ENCODE data around the gene LYPD6B.
"Not testable (repeated sequence)": the region's sequence is repeated elsewhere in the genome, so short reads cannot be mapped to it uniquely, and the experiment has no call there.

Gene LYPD6B

GRCh38 chr2:149189769-149190168 is 151.3 kb downstream of the LYPD6B start:
- no peak for DNase-seq (ENCODE audit: low read depth in 4 of 4, low spot score in 1 of 4)

GRCh38 chr2:149191915-149192314 is 153.4 kb downstream of the LYPD6B start:
- DNase-seq (ENCODE audit: low read depth in 4 of 4, low spot score in 1 of 4), result no peak

GRCh38 chr2:149192427-149192826 is 153.9 kb downstream of the LYPD6B start:
- no peak for DNase-seq (ENCODE audit: low read depth in 4 of 4, low spot score in 1 of 4)

GRCh38 chr2:149200109-149200520 is 161.6 kb downstream of the LYPD6B start:
- DNase-seq (ENCODE audit: low read depth in 4 of 4, low spot score in 1 of 4), result no peak

DNA sequence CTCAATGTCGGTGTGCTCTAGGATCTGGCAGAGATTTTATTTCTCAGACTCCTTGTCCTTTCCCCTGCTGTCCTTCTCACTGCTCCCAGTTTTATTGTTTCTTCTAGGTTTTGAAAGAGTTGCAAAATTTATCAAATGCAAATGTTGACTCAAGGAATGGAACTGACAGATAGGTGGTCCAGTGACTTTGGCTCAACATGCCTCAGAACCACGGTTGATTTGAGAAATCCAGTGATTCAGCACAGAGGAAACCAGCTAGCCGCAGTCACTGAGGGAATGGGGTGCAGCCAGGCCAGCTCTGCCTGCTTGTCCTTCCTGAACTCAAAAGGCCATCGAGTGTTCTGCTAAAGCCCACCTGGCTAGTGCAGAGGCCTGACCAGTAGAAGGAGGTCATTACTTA is 166.2 kb downstream of the LYPD6B start:
- DNase-seq (ENCODE audit: low read depth in 4 of 4, low spot score in 1 of 4), result no peak

DNA sequence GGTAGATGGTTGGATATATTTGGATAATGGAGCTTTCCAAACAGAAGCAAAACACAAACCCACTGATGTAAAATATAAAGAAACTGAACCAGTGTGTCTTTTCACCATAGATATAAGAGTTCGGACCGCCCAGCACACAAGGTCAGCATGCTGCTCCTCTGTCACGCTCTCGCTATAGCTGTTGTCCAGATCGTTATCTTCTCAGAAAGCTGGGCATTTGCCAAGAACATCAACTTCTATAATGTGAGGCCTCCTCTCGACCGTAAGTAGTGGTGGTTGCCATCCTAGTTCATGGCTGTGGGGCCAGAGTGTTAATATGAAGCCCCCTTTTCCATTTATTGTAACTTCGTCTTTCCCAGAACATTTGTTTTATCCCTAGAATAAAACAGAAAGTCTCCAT is 166.6 kb downstream of the LYPD6B start:
- no peak for DNase-seq (ENCODE audit: low read depth in 4 of 4, low spot score in 1 of 4)

GRCh38 chr2:149213764-149214493 is 175.4 kb downstream of the LYPD6B start:
- DNase-seq (ENCODE audit: low read depth in 4 of 4, low spot score in 1 of 4), result no peak

- no peak for DNase-seq (ENCODE audit: low read depth in 4 of 4, low spot score in 1 of 4)
Observed at GRCh38 chr2:149218497-149218896, 180.0 kb downstream of the LYPD6B start.

- no peak for DNase-seq (ENCODE audit: low read depth in 4 of 4, low spot score in 1 of 4)
Observed at GRCh38 chr2:149219856-149220255, 181.4 kb downstream of the LYPD6B start.

DNA sequence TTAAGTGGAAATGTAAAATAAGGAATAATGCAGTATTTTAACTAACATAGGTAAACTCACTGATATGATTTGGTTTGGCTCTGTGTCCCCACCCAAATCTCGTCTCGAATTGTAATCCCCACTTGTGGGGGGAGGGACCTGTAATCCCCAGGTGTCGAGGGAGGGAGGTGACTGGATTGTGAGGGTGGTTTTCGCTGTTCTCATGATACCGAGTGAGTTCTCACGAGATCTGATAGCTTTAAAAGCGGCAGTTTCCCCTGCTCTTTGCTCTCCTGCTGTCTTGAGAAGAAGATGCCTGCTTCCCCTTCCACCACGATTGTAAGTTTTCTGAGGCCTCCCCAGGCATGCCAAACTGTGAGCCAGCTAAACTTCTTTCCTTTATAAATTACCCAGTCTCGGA is 182.5 kb downstream of the LYPD6B start:
- DNase-seq (ENCODE audit: low read depth in 4 of 4, low spot score in 1 of 4), result no peak

- no peak for DNase-seq (ENCODE audit: low read depth in 4 of 4, low spot score in 1 of 4)
Observed at GRCh38 chr2:149221898-149222297, 183.4 kb downstream of the LYPD6B start.

GRCh38 chr2:149223472-149224095 is 185.1 kb downstream of the LYPD6B start:
- no peak for DNase-seq (ENCODE audit: low read depth in 4 of 4, low spot score in 1 of 4)

DNA sequence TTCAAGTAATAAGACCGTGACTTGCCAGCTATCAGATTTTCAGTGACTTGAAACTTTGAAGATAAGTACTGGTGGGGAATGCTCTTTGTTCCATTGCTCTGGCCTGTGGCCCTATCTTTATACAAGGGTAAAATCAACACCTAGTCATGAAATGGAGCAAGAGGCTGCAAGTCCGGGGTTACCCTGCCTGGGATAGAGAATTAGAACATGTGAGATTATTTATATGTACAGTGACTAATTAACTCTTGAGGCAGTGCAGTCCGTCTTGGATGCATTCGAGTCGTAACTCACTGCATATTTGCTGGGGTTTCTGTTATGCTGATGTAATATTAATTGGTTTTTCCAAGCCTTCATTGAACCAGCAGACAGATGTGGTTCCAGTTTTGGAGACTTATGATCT is 186.0 kb downstream of the LYPD6B start:
- DNase-seq (ENCODE audit: low read depth in 4 of 4, low spot score in 1 of 4), result no peak

DNA sequence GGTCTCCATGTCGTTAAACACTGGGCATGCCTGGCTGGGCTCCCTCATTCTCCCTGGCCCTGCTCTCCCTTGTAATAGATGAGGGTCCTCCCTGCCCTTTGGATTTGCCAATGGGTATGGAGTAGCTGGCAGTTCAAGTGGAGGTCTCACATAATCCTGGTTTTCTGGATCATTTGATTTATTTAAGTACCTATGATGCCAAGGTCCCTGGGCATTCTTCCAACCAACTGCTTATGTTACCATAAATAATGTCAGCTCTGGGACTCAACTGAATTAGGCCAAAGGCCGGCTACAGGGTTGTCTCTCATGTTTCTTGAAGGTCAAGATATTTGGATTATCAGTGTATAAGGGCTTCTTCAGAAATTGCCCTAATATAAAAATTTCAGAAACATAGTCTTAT is 186.9 kb downstream of the LYPD6B start:
- no peak for DNase-seq (ENCODE audit: low read depth in 4 of 4, low spot score in 1 of 4)

DNA sequence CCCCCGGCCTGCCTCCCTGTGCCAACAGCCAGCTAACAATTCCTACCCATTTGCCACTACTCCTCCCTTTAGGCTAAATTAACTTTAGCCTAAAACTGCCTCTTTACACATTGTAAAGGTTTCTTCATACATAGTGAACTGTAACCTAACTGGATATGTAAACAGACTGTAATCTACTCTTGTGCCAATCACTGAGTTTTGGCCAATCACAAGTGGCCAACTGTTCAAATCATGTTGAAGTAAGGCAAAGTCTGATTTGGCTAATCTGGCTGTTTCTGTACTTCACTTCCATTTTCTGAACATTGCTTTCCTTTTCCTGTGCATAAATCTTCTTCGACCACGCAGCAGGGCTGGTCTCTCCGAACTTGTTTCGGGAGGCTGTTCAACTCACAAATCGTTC is 188.3 kb downstream of the LYPD6B start:
- no peak for DNase-seq (ENCODE audit: low read depth in 4 of 4, low spot score in 1 of 4)

GRCh38 chr2:149235816-149236375 is 197.4 kb downstream of the LYPD6B start:
- no peak for DNase-seq (ENCODE audit: low read depth in 4 of 4, low spot score in 1 of 4)

GRCh38 chr2:149236410-149236809 is 197.9 kb downstream of the LYPD6B start:
- DNase-seq (ENCODE audit: low read depth in 4 of 4, low spot score in 1 of 4), result no peak

DNA sequence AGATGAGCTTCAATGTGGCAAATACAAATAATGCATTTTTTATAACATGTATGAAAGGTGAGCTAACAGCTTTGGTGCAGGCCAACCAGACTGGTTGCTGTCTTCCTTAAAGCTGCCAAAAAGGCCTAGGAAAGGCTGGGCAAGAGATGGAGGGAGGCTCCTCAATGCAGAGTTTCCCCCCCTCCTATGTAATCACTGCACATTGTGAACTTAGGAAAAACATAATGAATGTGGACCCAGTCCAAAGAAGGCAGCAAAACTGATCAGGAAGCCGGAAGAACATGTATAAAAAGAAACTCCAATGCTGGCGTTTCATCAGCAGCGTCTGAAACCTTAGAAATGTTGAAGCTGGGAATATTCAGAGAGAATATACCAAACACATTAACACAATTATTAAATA is 207.7 kb downstream of the LYPD6B start:
- DNase-seq (ENCODE audit: low read depth in 4 of 4, low spot score in 1 of 4), result no peak

- not testable (repeated sequence) for DNase-seq (ENCODE audit: low read depth in 4 of 4, low spot score in 1 of 4)
Observed at GRCh38 chr2:149251436-149251835, 212.9 kb downstream of the LYPD6B start.

DNA sequence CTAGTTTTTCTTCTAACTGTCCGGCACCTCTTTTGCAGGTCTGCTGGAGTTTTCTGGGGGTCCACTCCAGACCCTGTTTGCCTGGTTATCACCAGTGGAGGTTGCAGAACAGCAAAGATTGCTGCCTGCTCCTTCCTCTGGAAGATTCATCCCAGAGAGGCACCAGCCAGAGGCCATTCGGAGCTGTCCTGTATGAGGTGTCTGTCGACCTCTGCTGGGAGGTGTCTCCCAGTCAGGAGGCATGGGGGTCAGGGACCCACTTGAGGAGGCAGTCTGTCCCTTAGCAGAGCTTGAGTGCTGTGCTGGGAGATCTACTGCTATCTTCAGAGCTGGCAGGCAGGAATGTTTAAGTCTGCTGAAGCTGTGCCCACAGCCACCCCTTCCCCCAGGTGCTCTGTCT is 218.4 kb downstream of the LYPD6B start:
- not testable (repeated sequence) for DNase-seq (ENCODE audit: low read depth in 4 of 4, low spot score in 1 of 4)

DNA sequence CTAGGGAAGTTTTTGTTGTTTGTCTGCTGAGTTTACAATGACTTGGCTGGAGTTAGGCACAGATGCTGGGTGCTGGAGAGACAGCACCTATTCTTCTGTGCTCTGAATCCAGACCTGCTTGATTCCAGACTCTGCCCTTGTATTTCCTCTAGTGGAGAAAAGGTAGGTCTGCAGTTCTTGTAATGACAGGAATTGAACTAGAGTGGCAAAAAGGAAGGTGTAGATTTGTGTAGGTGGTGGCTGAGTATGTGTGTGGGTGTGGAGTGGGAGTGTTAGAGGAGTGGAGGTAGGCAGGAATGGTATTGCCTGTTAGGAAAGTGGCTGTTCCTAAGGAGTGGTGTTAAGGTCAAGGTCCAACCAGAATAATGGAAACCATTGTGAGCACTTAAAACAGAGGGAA is 220.0 kb downstream of the LYPD6B start:
- DNase-seq (ENCODE audit: low read depth in 4 of 4, low spot score in 1 of 4), result no peak

DNA sequence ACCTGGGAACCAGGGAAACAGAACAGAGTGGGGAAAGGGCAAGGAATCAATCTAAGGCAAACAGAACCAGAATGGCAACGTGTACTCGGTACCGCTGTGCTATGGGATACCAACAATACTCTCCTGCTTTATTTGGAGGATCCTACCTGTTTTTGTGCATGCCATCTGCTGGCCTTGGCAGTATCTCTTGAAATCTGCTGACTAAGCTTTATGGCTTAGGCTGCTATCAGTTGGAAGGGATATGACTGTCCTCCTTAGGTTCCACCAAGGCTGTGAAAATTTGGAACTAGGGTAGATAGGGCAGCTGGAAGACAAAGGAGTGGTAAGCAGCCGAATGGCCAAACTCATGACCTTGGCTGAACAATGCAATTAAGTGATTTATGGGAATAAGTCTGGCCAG is 220.6 kb downstream of the LYPD6B start:
- DNase-seq (ENCODE audit: low read depth in 4 of 4, low spot score in 1 of 4), result no peak

DNA sequence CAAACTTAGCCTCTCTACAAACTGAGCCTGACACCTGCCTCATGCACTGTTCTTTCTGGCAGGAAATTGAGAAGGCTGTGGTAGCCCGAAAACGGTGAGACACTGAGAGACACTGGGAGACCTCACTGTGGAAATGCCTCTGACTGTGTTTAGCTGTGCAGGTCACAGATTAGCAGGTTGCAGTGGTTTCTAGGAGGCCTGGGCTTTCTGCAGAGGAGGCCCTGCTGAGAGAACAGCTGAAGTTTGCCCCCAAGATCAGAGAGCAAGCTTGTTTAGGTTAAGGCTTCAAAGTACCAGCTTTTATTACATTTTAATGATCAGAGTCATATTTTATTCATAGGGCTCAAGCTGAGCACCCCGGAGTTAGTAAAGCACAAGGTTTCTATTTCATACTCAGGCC is 223.2 kb downstream of the LYPD6B start:
- DNase-seq (ENCODE audit: low read depth in 4 of 4, low spot score in 1 of 4), result no peak
